Measurements from ENCODE around the gene OR2AT4. TPM values are rescaled to one million over a fixed set of nuclear protein-coding genes. Genes with fewer than 3 reads are reported as not detected.

OR2AT4 gene
- total RNA-seq, 3 donors from 2014 or later, result not detected

DNA sequence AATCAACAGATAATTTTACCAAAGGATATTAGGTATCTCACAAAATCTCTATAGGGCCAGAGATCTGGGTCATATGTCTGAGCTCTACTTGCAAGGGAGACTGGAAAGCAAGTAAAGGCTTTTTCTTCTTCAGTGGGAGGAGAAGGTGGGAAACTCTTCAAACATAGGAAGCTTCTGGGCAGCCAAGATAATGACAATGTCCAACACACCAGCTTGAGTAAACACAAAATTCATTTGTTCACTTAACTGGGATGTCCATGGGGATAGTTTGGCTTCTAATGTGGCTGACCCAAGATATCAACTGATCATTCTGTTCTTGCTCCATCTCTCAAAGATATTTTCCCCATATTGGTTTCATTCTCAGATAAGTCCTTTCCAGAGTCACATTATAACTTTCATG, 37.4 kb downstream of the OR2AT4 start:
- no peak for DNase-seq (ENCODE audit: low spot score in 2 of 2)
- Histone ChIP-seq H3K27ac (no peak overlapping the region), H3K9me3 (no peaks in the 10 kb centered on the region), H3K36me3 (no peaks in the 10 kb centered on the region), H3K4me1 (no peaks in the 10 kb centered on the region), H3K4me3 (no peak overlapping the region), H3K27me3 (no peaks in the 10 kb centered on the region)
- intact Hi-C loops (cut with DNase I; ENCODE audit: low total_unique reads), result no loop called here
- TF ChIP-seq POLR2A (IDR thresholded peaks at IDR 0.05), result no peak
- TF ChIP-seq POLR2AphosphoS5 (IDR thresholded peaks at IDR 0.05), result no peak
- TF ChIP-seq, protein P1, sequence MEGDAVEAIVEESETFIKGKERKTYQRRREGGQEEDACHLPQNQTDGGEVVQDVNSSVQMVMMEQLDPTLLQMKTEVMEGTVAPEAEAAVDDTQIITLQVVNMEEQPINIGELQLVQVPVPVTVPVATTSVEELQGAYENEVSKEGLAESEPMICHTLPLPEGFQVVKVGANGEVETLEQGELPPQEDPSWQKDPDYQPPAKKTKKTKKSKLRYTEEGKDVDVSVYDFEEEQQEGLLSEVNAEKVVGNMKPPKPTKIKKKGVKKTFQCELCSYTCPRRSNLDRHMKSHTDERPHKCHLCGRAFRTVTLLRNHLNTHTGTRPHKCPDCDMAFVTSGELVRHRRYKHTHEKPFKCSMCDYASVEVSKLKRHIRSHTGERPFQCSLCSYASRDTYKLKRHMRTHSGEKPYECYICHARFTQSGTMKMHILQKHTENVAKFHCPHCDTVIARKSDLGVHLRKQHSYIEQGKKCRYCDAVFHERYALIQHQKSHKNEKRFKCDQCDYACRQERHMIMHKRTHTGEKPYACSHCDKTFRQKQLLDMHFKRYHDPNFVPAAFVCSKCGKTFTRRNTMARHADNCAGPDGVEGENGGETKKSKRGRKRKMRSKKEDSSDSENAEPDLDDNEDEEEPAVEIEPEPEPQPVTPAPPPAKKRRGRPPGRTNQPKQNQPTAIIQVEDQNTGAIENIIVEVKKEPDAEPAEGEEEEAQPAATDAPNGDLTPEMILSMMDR (IDR thresholded peaks at IDR 0.05), result no peak

- intact Hi-C loops (cut with DNase I; ENCODE audit: low total_unique reads), result no loop called here
- Histone ChIP-seq H3K4me1 (no peaks in the 10 kb centered on the region), H3K4me3 (no peak overlapping the region), H3K27ac (no peak overlapping the region), H3K27me3 (no peaks in the 10 kb centered on the region), H3K36me3 (no peaks in the 10 kb centered on the region), H3K9me3 (peaks cover 0 to 15% of the 10 kb centered on the region in 2 donors)
- TF ChIP-seq POLR2AphosphoS5 (IDR thresholded peaks at IDR 0.05), result no peak
- TF ChIP-seq, protein P1 (IDR thresholded peaks at IDR 0.05), result no peak
- TF ChIP-seq POLR2A (IDR thresholded peaks at IDR 0.05), result no peak
- DNase-seq (ENCODE audit: low spot score in 2 of 2), result no peak
Measured at GRCh38 chr11:75056814-75057213, 39.9 kb downstream of the OR2AT4 start.

DNA sequence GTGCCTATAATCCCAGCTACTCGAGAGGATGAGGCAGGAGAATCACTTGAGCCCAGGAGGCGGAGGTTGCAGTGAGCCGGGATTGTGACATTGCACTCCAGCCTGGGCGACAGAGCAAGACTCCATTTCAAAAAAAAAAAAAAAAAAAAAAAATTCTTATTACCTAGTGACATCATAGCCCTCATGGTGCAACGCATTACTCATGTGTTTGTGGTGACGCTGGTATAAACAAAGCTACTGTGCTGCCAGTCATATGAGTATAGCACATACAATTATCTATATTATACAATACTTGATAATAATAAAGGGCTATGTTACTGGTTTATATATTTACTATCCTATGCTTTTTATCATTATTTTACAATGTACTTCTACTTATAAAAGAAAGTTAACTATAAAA, 41.2 kb downstream of the OR2AT4 start:
- intact Hi-C loops (cut with DNase I; ENCODE audit: low total_unique reads), result no loop called here
- Histone ChIP-seq H3K27ac (no peak overlapping the region), H3K4me1 (no peaks in the 10 kb centered on the region)

GRCh38 chr11:75052457-75052856, 44.2 kb downstream of the OR2AT4 start:
- intact Hi-C loops (cut with DNase I; ENCODE audit: low total_unique reads), result no loop called here
- no peaks in the 10 kb centered on the region for H3K36me3 ChIP-seq
- no peaks in the 10 kb centered on the region for H3K27me3 ChIP-seq
- TF ChIP-seq POLR2A (IDR thresholded peaks at IDR 0.05) (no peak), POLR2AphosphoS5 (IDR thresholded peaks at IDR 0.05) (no peak)
- TF ChIP-seq, protein P1 (IDR thresholded peaks at IDR 0.05), result no peak
- peaks cover 0 to 15% of the 10 kb centered on the region in 2 donors for H3K9me3 ChIP-seq
- H3K27ac ChIP-seq, result no peak overlapping the region
- H3K4me3 ChIP-seq, result no peak overlapping the region
- no peaks in the 10 kb centered on the region for H3K4me1 ChIP-seq
- DNase-seq (ENCODE audit: low spot score in 2 of 2), result no peak

More for the DNA sequence above, 41.2 kb downstream of the OR2AT4 start:
- TF ChIP-seq POLR2AphosphoS5 (IDR thresholded peaks at IDR 0.05) (no peak), POLR2A (IDR thresholded peaks at IDR 0.05) (no peak)
- TF ChIP-seq, protein P1 (IDR thresholded peaks at IDR 0.05), result no peak
- H3K9me3 ChIP-seq, result peaks cover 0 to 15% of the 10 kb centered on the region in 2 donors
- H3K27me3 ChIP-seq, result no peaks in the 10 kb centered on the region
- H3K36me3 ChIP-seq, result no peaks in the 10 kb centered on the region
- DNase-seq (ENCODE audit: low spot score in 2 of 2), result no peak
- no peak overlapping the region for H3K4me3 ChIP-seq

GRCh38 chr11:75051043-75051442, 45.6 kb downstream of the OR2AT4 start:
- no peak overlapping the region for H3K27ac ChIP-seq
- no peak overlapping the region for H3K4me3 ChIP-seq
- no peaks in the 10 kb centered on the region for H3K4me1 ChIP-seq
- TF ChIP-seq POLR2A (IDR thresholded peaks at IDR 0.05), result no peak
- TF ChIP-seq, protein P1 (IDR thresholded peaks at IDR 0.05), result no peak
- H3K36me3 ChIP-seq, result no peaks in the 10 kb centered on the region
- no peak for DNase-seq (ENCODE audit: low spot score in 2 of 2)
- no peaks in the 10 kb centered on the region for H3K27me3 ChIP-seq
- peaks cover 0 to 15% of the 10 kb centered on the region in 2 donors for H3K9me3 ChIP-seq
- intact Hi-C loops (cut with DNase I; ENCODE audit: low total_unique reads), result no loop called here
